ENCODE measurements around the gene NCF4.

DNA sequence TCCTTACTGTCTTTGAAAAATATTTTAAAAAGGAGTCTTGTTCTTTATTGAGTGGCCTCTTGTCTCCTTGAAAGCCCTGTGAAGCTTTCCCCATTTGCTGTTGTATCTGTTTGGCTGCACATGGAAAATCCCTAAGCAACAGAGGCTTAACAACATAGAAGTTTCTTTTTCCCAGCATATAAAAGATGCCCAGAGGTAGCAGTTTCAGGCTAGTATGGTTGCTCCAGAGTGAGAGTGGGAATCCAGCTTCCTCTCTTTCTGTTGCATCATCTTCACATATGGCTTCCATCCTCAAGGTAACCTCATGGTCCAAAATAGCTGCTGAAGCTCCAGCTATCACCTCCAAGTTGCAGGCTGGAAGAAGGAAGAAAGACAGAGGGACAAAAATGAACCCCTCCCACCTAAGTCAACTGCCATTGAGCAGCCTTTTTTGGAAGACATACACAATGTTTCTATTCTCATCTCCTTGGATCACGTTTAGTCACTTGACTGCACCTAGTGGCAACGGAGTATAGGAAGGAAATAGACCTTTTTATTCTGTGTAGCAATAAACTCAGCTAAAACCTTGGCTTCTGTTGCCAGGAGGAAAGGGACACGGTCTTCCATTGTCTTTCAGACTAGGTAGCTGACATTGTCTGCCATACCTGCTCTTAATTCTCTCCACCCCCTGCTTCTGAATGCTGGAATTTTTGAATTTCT lies 57.9 kb downstream of the NCF4 start:
- TF ChIP-seq, protein P1, sequence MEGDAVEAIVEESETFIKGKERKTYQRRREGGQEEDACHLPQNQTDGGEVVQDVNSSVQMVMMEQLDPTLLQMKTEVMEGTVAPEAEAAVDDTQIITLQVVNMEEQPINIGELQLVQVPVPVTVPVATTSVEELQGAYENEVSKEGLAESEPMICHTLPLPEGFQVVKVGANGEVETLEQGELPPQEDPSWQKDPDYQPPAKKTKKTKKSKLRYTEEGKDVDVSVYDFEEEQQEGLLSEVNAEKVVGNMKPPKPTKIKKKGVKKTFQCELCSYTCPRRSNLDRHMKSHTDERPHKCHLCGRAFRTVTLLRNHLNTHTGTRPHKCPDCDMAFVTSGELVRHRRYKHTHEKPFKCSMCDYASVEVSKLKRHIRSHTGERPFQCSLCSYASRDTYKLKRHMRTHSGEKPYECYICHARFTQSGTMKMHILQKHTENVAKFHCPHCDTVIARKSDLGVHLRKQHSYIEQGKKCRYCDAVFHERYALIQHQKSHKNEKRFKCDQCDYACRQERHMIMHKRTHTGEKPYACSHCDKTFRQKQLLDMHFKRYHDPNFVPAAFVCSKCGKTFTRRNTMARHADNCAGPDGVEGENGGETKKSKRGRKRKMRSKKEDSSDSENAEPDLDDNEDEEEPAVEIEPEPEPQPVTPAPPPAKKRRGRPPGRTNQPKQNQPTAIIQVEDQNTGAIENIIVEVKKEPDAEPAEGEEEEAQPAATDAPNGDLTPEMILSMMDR (IDR thresholded peaks at IDR 0.05): no peak
- no peak for TF ChIP-seq ZFX (IDR thresholded peaks at IDR 0.05; ENCODE audit: borderline replicate concordance)

Measured in 22Rv1 (cell line).